Loucy (cell line): Measurements from ENCODE around the gene GNB5.

Source experiments
- H2AFZ ChIP-seq: fragments of 200-600 bp; sonication (generic); 2 replicates; pipeline ENCODE4 v1.6.0; 2016; ENCODE audit warnings: antibody characterized with exemption, mild to moderate bottlenecking, low read length, moderate library complexity
- H3F3A ChIP-seq: fragments of 200-600 bp; 2 replicates; pipeline ENCODE4 v1.6.0; 2016; ENCODE audit warnings: antibody characterized with exemption, low read depth, mild to moderate bottlenecking
- H3K27me3 ChIP-seq: fragments of 200-600 bp; sonication (generic); 2 replicates; pipeline ENCODE4 v1.6.1; 2014; ENCODE audit warnings: low read length, mild to moderate bottlenecking; ENCODE audit not compliant: insufficient read depth, poor library complexity, severe bottlenecking
- H3K36me3 ChIP-seq: fragments of 200-600 bp; sonication (generic); 2 replicates; pipeline ENCODE4 v1.6.1; 2016; ENCODE audit warnings: low read length; ENCODE audit not compliant: insufficient read depth
- H3K4me1 ChIP-seq: fragments of 200-600 bp; sonication (generic); 2 replicates; pipeline ENCODE4 v1.5.1; 2014; ENCODE audit warnings: low read length, mild to moderate bottlenecking; ENCODE audit not compliant: insufficient read depth, poor library complexity, severe bottlenecking
- H3K4me2 ChIP-seq: fragments of 200-600 bp; sonication (generic); 2 replicates; pipeline ENCODE4 v1.6.0; 2014; ENCODE audit warnings: antibody characterized with exemption, low read length, low read depth, mild to moderate bottlenecking; ENCODE audit not compliant: poor library complexity, severe bottlenecking
- H3K4me3 ChIP-seq: fragments of 200-600 bp; sonication (generic); 2 replicates; pipeline ENCODE4 v1.5.1; 2014; ENCODE audit warnings: low read length, mild to moderate bottlenecking, mixed read lengths; ENCODE audit not compliant: poor library complexity, severe bottlenecking
- H3K79me2 ChIP-seq: fragments of 200-600 bp; sonication (generic); 2 replicates; pipeline ENCODE4 v1.6.1; 2014; ENCODE audit warnings: low read length; ENCODE audit not compliant: insufficient read depth
- H3K9ac ChIP-seq: fragments of 200-600 bp; sonication (generic); 2 replicates; pipeline ENCODE4 v1.6.0; 2014; ENCODE audit warnings: mild to moderate bottlenecking, low read depth, low read length, moderate library complexity; ENCODE audit not compliant: poor library complexity, severe bottlenecking
- H3K9me2 ChIP-seq: fragments of 200-600 bp; sonication (generic); replicated peaks from 2 replicates; pipeline ENCODE4 v1.6.1; 2016; ENCODE audit warnings: low read depth, low read length, mixed read lengths
- H3K9me3 ChIP-seq: fragments of 200-600 bp; sonication (generic); 2 replicates; pipeline ENCODE4 v1.6.1; 2014; ENCODE audit warnings: mild to moderate bottlenecking, antibody characterized with exemption, low read length, low read depth; ENCODE audit not compliant: insufficient read depth
- H4K20me1 ChIP-seq: fragments of 200-600 bp; sonication (generic); 2 replicates; pipeline ENCODE4 v1.6.0; 2014; ENCODE audit warnings: antibody characterized with exemption, low read length, mild to moderate bottlenecking; ENCODE audit not compliant: insufficient read depth, poor library complexity, severe bottlenecking
- EZH2phosphoT487 ChIP-seq: fragments of 200-600 bp; IDR thresholded peaks from 2 replicates; pipeline ENCODE4 v1.6.1; 2018; ENCODE audit warnings: antibody characterized with exemption, mild to moderate bottlenecking, moderate library complexity, borderline replicate concordance
- TF ChIP-seq, protein P1 (sequence below): fragments of 200-600 bp; sonication (generic); conservative IDR thresholded peaks from 2 replicates; pipeline ENCODE4 v1.5.1; 2014; ENCODE audit warnings: mild to moderate bottlenecking, antibody characterized with exemption, low read length

The GNB5 gene

DNA sequence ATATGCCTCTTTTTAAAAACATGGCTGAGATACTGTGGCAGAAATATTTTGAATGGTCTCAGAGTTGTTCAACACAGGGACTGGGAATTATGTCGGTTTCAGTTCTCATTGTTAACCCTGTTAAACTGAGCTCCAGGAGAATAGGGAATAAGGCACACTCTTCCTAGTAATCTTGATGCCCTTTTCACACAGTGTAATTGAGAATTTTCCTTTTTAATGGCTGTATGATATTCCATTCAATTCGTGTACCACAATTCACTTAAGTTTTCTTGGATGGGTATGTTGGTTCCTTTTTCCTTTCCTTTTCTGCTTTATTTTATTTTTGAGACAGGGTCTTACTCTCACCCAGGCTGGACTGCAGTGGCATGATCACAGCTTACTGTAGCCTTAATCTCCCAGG, 44.9 kb downstream of the GNB5 start:
- no peaks in the 10 kb centered on the region for H3K79me2 ChIP-seq
- H2AFZ ChIP-seq: no peak overlapping the region
- no peaks in the 10 kb centered on the region for H3K4me1 ChIP-seq
- no peak for TF ChIP-seq EZH2phosphoT487
- TF ChIP-seq, protein P1, sequence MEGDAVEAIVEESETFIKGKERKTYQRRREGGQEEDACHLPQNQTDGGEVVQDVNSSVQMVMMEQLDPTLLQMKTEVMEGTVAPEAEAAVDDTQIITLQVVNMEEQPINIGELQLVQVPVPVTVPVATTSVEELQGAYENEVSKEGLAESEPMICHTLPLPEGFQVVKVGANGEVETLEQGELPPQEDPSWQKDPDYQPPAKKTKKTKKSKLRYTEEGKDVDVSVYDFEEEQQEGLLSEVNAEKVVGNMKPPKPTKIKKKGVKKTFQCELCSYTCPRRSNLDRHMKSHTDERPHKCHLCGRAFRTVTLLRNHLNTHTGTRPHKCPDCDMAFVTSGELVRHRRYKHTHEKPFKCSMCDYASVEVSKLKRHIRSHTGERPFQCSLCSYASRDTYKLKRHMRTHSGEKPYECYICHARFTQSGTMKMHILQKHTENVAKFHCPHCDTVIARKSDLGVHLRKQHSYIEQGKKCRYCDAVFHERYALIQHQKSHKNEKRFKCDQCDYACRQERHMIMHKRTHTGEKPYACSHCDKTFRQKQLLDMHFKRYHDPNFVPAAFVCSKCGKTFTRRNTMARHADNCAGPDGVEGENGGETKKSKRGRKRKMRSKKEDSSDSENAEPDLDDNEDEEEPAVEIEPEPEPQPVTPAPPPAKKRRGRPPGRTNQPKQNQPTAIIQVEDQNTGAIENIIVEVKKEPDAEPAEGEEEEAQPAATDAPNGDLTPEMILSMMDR: no peak
- no peak overlapping the region for H3K9ac ChIP-seq
- no peak overlapping the region for H3K4me2 ChIP-seq
- no peaks in the 10 kb centered on the region for H3K9me2 ChIP-seq
- no peaks in the 10 kb centered on the region for H3K27me3 ChIP-seq
- H4K20me1 ChIP-seq: no peaks in the 10 kb centered on the region
- H3K36me3 ChIP-seq: peaks cover 65% of the 10 kb centered on the region
- no peak overlapping the region for H3K4me3 ChIP-seq
- H3K9me3 ChIP-seq: 0 out of 2 replicates have a peak, but pooled peaks cover 3% of the 10 kb centered on the region
- H3F3A ChIP-seq: no peaks in the 10 kb centered on the region

DNA sequence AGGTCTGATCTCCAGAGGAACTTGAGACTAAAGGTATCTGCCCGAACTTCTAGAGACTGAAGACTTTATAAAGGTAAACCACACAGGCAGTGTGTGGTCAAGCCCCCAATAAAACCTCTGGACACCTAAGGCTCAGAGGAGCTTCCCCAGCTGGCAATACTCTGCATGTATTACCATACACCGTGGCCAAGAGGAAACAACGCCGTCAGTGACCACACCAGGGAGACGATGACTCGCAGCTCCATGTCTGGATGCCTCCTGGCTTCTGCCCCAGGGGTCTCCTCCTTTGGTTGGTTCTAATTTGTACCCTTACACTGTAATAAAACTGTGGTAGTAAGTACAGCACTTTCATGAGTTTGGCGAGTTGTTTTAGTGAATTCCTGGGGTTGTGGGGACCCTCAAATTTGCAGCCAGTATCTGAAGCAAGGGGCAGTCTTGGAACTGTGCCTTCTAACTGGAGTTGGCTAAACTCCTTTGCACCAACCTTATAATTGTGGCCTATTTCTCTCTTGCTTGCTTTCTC, 46.5 kb downstream of the GNB5 start:
- Histone ChIP-seq H3K27me3 (no peaks in the 10 kb centered on the region), H3K36me3 (peaks cover 64% of the 10 kb centered on the region), H3K4me2 (no peak overlapping the region), H3K9ac (no peak overlapping the region), H3K9me3 (0 out of 2 replicates have a peak, but pooled peaks cover 3% of the 10 kb centered on the region), H4K20me1 (no peaks in the 10 kb centered on the region), H3K4me1 (no peaks in the 10 kb centered on the region), H2AFZ (no peak overlapping the region), H3K4me3 (no peak overlapping the region), H3K9me2 (no peaks in the 10 kb centered on the region), H3K79me2 (no peaks in the 10 kb centered on the region), H3F3A (no peaks in the 10 kb centered on the region)
- TF ChIP-seq, protein P1: no peak

DNA sequence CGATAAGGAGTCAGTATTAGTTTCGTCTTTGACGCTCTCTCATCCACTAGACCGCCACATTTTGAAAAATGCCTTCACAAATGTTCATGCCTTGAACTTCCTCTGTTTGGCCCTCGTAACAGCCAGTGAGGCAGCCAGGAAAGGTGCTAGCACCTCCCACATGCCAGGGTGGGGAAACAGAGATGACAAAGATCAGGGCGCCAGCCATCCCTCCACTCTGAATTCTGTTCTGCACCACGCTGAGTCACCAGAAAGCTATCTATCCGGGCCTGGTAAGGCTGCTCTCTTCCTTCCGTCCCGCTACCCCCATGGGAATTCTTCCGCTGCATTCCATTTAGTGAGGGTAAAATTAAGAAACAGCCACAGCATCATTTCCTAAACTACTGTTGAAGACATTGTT, 47.3 kb downstream of the GNB5 start:
- Histone ChIP-seq H3K36me3 (peaks cover 55% of the 10 kb centered on the region), H3K4me2 (no peak overlapping the region)

More for the DNA sequence above, 47.3 kb downstream of the GNB5 start:
- no peak for TF ChIP-seq EZH2phosphoT487
- TF ChIP-seq, protein P1: no peak
- H3K27me3 ChIP-seq: no peaks in the 10 kb centered on the region
- H3K4me3 ChIP-seq: no peak overlapping the region
- H2AFZ ChIP-seq: no peak overlapping the region
- H3K9me3 ChIP-seq: 0 out of 2 replicates have a peak, but pooled peaks cover 3% of the 10 kb centered on the region
- H3F3A ChIP-seq: no peaks in the 10 kb centered on the region
- no peaks in the 10 kb centered on the region for H4K20me1 ChIP-seq
- no peaks in the 10 kb centered on the region for H3K79me2 ChIP-seq
- no peak overlapping the region for H3K9ac ChIP-seq
- H3K9me2 ChIP-seq: no peaks in the 10 kb centered on the region
- no peaks in the 10 kb centered on the region for H3K4me1 ChIP-seq
